HCT116 (cell line): ENCODE measurements around the gene PGAM5. TPM values are rescaled to one million over a fixed set of nuclear protein-coding genes. Genes with fewer than 3 reads are reported as not detected.

Experiments used
- ATF3 ChIP-seq: IDR thresholded peaks from 2 replicates; pipeline ENCODE4 v1.6.1; 2012
- CTCF ChIP-seq, 3 experiments: fragments of 200-600 bp in 1 of 3; sonication (generic) in 1 of 3; IDR thresholded peaks in 2 of 3; conservative IDR thresholded peaks in 1 of 3; 2 replicates each; pipeline ENCODE4 v1.5.1; 2012 to 2017; ENCODE audit warnings: low read depth in 2 of 3, low read length in 2 of 3, antibody characterized with exemption in 1 of 3, borderline replicate concordance in 1 of 3, control low read depth in 1 of 3, mild to moderate bottlenecking in 1 of 3, mixed read lengths in 1 of 3, mixed run types in 1 of 3, moderate library complexity in 1 of 3; ENCODE audit not compliant: insufficient read depth in 1 of 3
- EZH2 ChIP-seq: fragments of 200-600 bp; sonication (generic); IDR thresholded peaks from 2 replicates; pipeline ENCODE4 v1.6.1; 2017; ENCODE audit warnings: antibody characterized with exemption, mixed run types
- EZH2phosphoT487 ChIP-seq: fragments of 200-600 bp; IDR thresholded peaks from 2 replicates; pipeline ENCODE4 v1.6.1; 2018; ENCODE audit warnings: antibody characterized with exemption, borderline replicate concordance
- POLR2A ChIP-seq: IDR thresholded peaks from 2 replicates; pipeline ENCODE4 v1.7.0; 2011; ENCODE audit warnings: borderline replicate concordance; ENCODE audit not compliant: insufficient read depth, insufficient read length; ENCODE audit errors: extremely low read depth
- SRF ChIP-seq: IDR thresholded peaks from 2 replicates; pipeline ENCODE4 v1.6.1; 2012; ENCODE audit warnings: low read depth
- ZBTB33 ChIP-seq: IDR thresholded peaks from 2 replicates; pipeline ENCODE4 v1.6.1; 2011; ENCODE audit warnings: mild to moderate bottlenecking, low read length, moderate library complexity; ENCODE audit not compliant: insufficient replicate concordance; ENCODE audit errors: extremely low read depth
- total RNA-seq: library from RNA; stranded (reverse); gene quantifications from one replicate; pipeline ENCODE4 v1.2.1, GENCODE V29; 2021; ENCODE audit not compliant: unreplicated experiment

Gene PGAM5
- total RNA-seq, 1 experiment from 2014 or later = 98.3 TPM

GRCh38 chr12:132720606-132721345 lies 10.1 kb downstream of the PGAM5 start (continued):
- TF ChIP-seq ZBTB33 (no peak), ATF3 (no peak), POLR2A (no peak), SRF (no peak), EZH2 (no peak), CTCF (IDR thresholded peaks at IDR 0.05 in 2 of 3, conservative IDR thresholded peaks at IDR 0.05 in 1 of 3; ENCODE audit: borderline replicate concordance in 1 of 3, insufficient read depth in 1 of 3, low read depth in 2 of 3, low read length in 2 of 3) (no peak), EZH2phosphoT487 (no peak)
